Hepatocyte (in vitro differentiated cells): ENCODE results near the gene LPP.

Experiments
- EZH2 ChIP-seq: fragments of 200-600 bp; sonication (generic); IDR thresholded peaks from 2 replicates; pipeline ENCODE4 v1.6.1; 2016; ENCODE audit warnings: antibody characterized with exemption, mild to moderate bottlenecking, borderline replicate concordance
- EZH2phosphoT487 ChIP-seq: fragments of 200-600 bp; sonication (generic); IDR thresholded peaks from one replicate; pipeline ENCODE4 v1.6.1; 2018; ENCODE audit warnings: antibody characterized with exemption, mild to moderate bottlenecking, low read depth, moderate library complexity; ENCODE audit not compliant: unreplicated experiment, severe bottlenecking
- TF ChIP-seq, protein P1 (sequence below): fragments of 200-600 bp; sonication (generic); IDR thresholded peaks from 2 replicates; pipeline ENCODE4 v1.5.1; 2016; ENCODE audit warnings: antibody characterized with exemption, mild to moderate bottlenecking; ENCODE audit not compliant: poor library complexity

DNA sequence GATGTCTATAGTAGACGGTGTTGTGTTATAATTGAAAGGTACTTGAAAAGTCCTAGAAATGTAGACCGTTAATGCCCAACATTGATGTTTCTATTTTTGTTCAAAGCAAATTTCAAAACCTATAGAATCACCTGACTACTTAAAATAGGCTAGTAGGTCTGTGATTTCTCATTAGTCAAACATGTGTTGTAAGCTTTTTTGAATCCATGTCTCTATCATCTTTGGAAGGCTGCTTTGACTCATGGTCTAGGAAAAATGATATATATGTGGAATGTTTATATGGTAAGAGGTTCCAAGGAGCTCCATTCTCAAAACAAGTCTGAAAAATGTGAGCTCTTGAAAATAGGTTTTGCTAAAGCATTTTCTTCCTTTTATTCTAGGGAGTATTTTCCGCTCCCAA lies 375.3 kb downstream of the LPP start:
- TF ChIP-seq, protein P1, sequence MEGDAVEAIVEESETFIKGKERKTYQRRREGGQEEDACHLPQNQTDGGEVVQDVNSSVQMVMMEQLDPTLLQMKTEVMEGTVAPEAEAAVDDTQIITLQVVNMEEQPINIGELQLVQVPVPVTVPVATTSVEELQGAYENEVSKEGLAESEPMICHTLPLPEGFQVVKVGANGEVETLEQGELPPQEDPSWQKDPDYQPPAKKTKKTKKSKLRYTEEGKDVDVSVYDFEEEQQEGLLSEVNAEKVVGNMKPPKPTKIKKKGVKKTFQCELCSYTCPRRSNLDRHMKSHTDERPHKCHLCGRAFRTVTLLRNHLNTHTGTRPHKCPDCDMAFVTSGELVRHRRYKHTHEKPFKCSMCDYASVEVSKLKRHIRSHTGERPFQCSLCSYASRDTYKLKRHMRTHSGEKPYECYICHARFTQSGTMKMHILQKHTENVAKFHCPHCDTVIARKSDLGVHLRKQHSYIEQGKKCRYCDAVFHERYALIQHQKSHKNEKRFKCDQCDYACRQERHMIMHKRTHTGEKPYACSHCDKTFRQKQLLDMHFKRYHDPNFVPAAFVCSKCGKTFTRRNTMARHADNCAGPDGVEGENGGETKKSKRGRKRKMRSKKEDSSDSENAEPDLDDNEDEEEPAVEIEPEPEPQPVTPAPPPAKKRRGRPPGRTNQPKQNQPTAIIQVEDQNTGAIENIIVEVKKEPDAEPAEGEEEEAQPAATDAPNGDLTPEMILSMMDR: no peak
- TF ChIP-seq EZH2 (no peak), EZH2phosphoT487 (no peak)
